Activated CD8-positive, alpha-beta memory T cell treated with anti-CD3 and anti-CD28 coated beads for 36 hours (primary cell): ENCODE data around the gene KDM1B. TPM values are rescaled to one million over a fixed set of nuclear protein-coding genes. Genes with fewer than 3 reads are reported as not detected.
"Not testable (repeated sequence)": the region's sequence is repeated elsewhere in the genome, so short reads cannot be mapped to it uniquely, and the experiment has no call there.

Experiments
- CTCF ChIA-PET: fragments of 350-600 bp; sonication (Branson Sonifier 250); formaldehyde crosslinking; loops from one replicate; lab custom pipeline; 2021; ENCODE audit warnings: antibody characterized with exemption; lab: Charles Lee
- POLR2A ChIA-PET: fragments of 350-600 bp; sonication (Branson Sonifier 250); formaldehyde crosslinking; loops from one replicate; lab custom pipeline; 2021; ENCODE audit warnings: antibody characterized with exemption; lab: Charles Lee
- total RNA-seq, 2 experiments: library from RNA; stranded (reverse); gene quantifications; one replicate each; pipeline ENCODE4 v1.2.3, GENCODE V29; 2021

KDM1B gene
- total RNA-seq, 2 experiments from 2014 or later: 13.7 TPM

- ChIA-PET CTCF (no interaction called here), POLR2A (no interaction called here)
Measured at GRCh38 chr6:18147160-18147559, 8.1 kb upstream of the KDM1B start.

- ChIA-PET CTCF (no interaction called here), POLR2A (no interaction called here)
Measured at GRCh38 chr6:18147616-18148015, 7.6 kb upstream of the KDM1B start.

GRCh38 chr6:18148304-18149025 is 6.8 kb upstream of the KDM1B start:
- ChIA-PET CTCF (no interaction called here), POLR2A (no interaction called here)

GRCh38 chr6:18151391-18151790 is 3.8 kb upstream of the KDM1B start:
- POLR2A ChIA-PET: not testable (repeated sequence)

GRCh38 chr6:18151801-18152200 is 3.4 kb upstream of the KDM1B start:
- ChIA-PET CTCF (no interaction called here), POLR2A (no interaction called here)

More at GRCh38 chr6:18151391-18151790, 3.8 kb upstream of the KDM1B start:
- CTCF ChIA-PET: not testable (repeated sequence)

- CTCF ChIA-PET: no interaction called here
- POLR2A ChIA-PET: no interaction called here
Measured at GRCh38 chr6:18153311-18153703, 1.9 kb upstream of the KDM1B start.

- POLR2A ChIA-PET: no interaction called here
- CTCF ChIA-PET: no interaction called here
Measured at GRCh38 chr6:18154507-18155149, 594 bp upstream of the KDM1B start, which contains the start of gene TPMT. TSS of gene TPMT (minus strand) at chr6:18155077. CDS start at chr6:18149127, 5,950 bp downstream.

GRCh38 chr6:18155864-18156421 is 721 bp downstream of the KDM1B start:
- ChIA-PET POLR2A (no interaction called here), CTCF (no interaction called here)

- ChIA-PET POLR2A (no interaction called here), CTCF (no interaction called here)
Measured at GRCh38 chr6:18160911-18161310, 5.7 kb downstream of the KDM1B start.

- CTCF ChIA-PET: interaction anchor here (1.6 kb wide), 1 partner anchor 39 kb away, joined by 3 read pairs; no protein-coding TSS in a partner anchor
- POLR2A ChIA-PET: no interaction called here
Measured at GRCh38 chr6:18161431-18161830, 6.2 kb downstream of the KDM1B start.

- CTCF ChIA-PET: interaction anchor here (0.5 to 1.6 kb wide), 2 partner anchors 38 to 156 kb away, joined by 3 read pairs; no protein-coding TSS in a partner anchor
- POLR2A ChIA-PET: no interaction called here
Measured at GRCh38 chr6:18162401-18162800, 7.2 kb downstream of the KDM1B start.

GRCh38 chr6:18165751-18166150 is 10.5 kb downstream of the KDM1B start:
- POLR2A ChIA-PET: no interaction called here
- CTCF ChIA-PET: no interaction called here

GRCh38 chr6:18166312-18167036 is 11.3 kb downstream of the KDM1B start:
- ChIA-PET CTCF (no interaction called here), POLR2A (no interaction called here)

GRCh38 chr6:18168264-18168663 is 13.0 kb downstream of the KDM1B start:
- POLR2A ChIA-PET: interaction anchor here (0.7 kb wide), 1 partner anchor 48 kb away, joined by 3 read pairs; no protein-coding TSS in a partner anchor
- CTCF ChIA-PET: no interaction called here

GRCh38 chr6:18171871-18172270 is 16.6 kb downstream of the KDM1B start:
- ChIA-PET CTCF (no interaction called here), POLR2A (no interaction called here)

- POLR2A ChIA-PET, CTCF ChIA-PET: not testable (repeated sequence)
Measured at GRCh38 chr6:18176198-18176597, 21.0 kb downstream of the KDM1B start.

GRCh38 chr6:18177286-18177965 is 22.2 kb downstream of the KDM1B start:
- POLR2A ChIA-PET: no interaction called here
- CTCF ChIA-PET: no interaction called here

GRCh38 chr6:18178960-18179615 is 23.9 kb downstream of the KDM1B start:
- POLR2A ChIA-PET: interaction anchor here (0.6 kb wide), 1 partner anchor 482 kb away, joined by 3 read pairs; no protein-coding TSS in a partner anchor
- CTCF ChIA-PET: interaction anchor here (0.6 kb wide), 1 partner anchor 82 kb away, joined by 3 read pairs; no protein-coding TSS in a partner anchor
